CD4-positive, alpha-beta T cell (primary cell): ENCODE data around the gene MYOF. TPM values are rescaled to one million over a fixed set of nuclear protein-coding genes. Genes with fewer than 3 reads are reported as not detected.
"Not testable (repeated sequence)": the region's sequence is repeated elsewhere in the genome, so short reads cannot be mapped to it uniquely, and the experiment has no call there.

ENCODE experiments used
- ATAC-seq: fragments of 200-7000 bp; cut with Tn5 transposase; one replicate; pipeline ENCODE4 v1.10.0; 2022; ENCODE audit warnings: mild to moderate bottlenecking; ENCODE audit not compliant: poor library complexity
- CTCF ChIA-PET: fragments of 350-600 bp; sonication (Branson Sonifier 250); formaldehyde crosslinking; loops from one replicate; lab custom pipeline; 2021; ENCODE audit warnings: antibody characterized with exemption, inconsistent platforms; lab: Charles Lee
- POLR2A ChIA-PET: fragments of 350-600 bp; sonication (Branson Sonifier 250); formaldehyde crosslinking; loops from one replicate; lab custom pipeline; 2021; ENCODE audit warnings: antibody characterized with exemption, inconsistent platforms; lab: Charles Lee
- DNase-seq, 14 experiments: peaks; one replicate each; pipeline ENCODE4 v3.0.0-alpha.2; 2013 to 2020; ENCODE audit warnings: mixed read lengths in 2 of 14
- H3K27ac ChIP-seq, 2 donors: one replicate each; pipeline versions ENCODE4 v1.5.1 to v1.7.0; 2013; ENCODE audit warnings: low read length in 2 of 2, low read depth in 1 of 2, mild to moderate bottlenecking in 1 of 2
- H3K27me3 ChIP-seq, 2 experiments: 1 replicate in 1 of 2; 2 replicates in 1 of 2; pipeline versions ENCODE4 v1.6.1 to v1.7.0; 2013; ENCODE audit warnings: low read length in 2 of 2, control low read depth in 1 of 2, mild to moderate bottlenecking in 1 of 2, moderate library complexity in 1 of 2; ENCODE audit not compliant: insufficient read depth in 2 of 2, control insufficient read depth in 1 of 2
- H3K36me3 ChIP-seq: one replicate; pipeline ENCODE4 v1.6.1; 2013; ENCODE audit warnings: low read length, control low read depth; ENCODE audit not compliant: insufficient read depth
- H3K4me1 ChIP-seq: one replicate; pipeline ENCODE4 v1.6.1; 2013; ENCODE audit warnings: low read length, control low read depth; ENCODE audit not compliant: insufficient read depth
- H3K4me3 ChIP-seq: one replicate; pipeline ENCODE4 v1.5.1; 2013; ENCODE audit warnings: mild to moderate bottlenecking, low read length, moderate library complexity
- H3K9me3 ChIP-seq, 2 experiments: 1 replicate in 1 of 2; 2 replicates in 1 of 2; pipeline versions ENCODE4 v1.6.1 to v1.7.0; 2013; ENCODE audit warnings: low read length in 2 of 2, mild to moderate bottlenecking in 2 of 2, control low read depth in 1 of 2, moderate library complexity in 1 of 2; ENCODE audit not compliant: control insufficient read depth in 1 of 2, insufficient read depth in 1 of 2
- H3K27ac Mint-ChIP-seq: one replicate; pipeline ENCODE4 v1.8.0; 2020; ENCODE audit warnings: mixed read lengths
- H3K27me3 Mint-ChIP-seq: one replicate; pipeline ENCODE4 v1.8.0; 2021; ENCODE audit warnings: mixed read lengths
- H3K36me3 Mint-ChIP-seq: one replicate; pipeline ENCODE4 v1.8.0; 2021; ENCODE audit warnings: low read depth, mixed read lengths
- H3K4me1 Mint-ChIP-seq: one replicate; pipeline ENCODE4 v1.8.0; 2021; ENCODE audit warnings: low read depth, mixed read lengths
- H3K4me3 Mint-ChIP-seq: one replicate; pipeline ENCODE4 v1.8.0; 2020; ENCODE audit warnings: mild to moderate bottlenecking, mixed read lengths
- H3K9me3 Mint-ChIP-seq: one replicate; pipeline ENCODE4 v1.8.0; 2020; ENCODE audit warnings: mixed read lengths
- intact Hi-C, 2 experiments: fragments of 100-400 bp; cut with DNase I in 1 of 2; cut with micrococcal nuclease in 1 of 2; formaldehyde crosslinking; loops; one replicate each; pipeline versions ENCODE4 v1.15.1 to v1.9.0; 2023 to 2025; cut with DNase I, micrococcal nuclease
- total RNA-seq, 174 experiments: library from RNA in 2 of 174; stranded (reverse) in 2 of 174; gene quantifications; one replicate each; pipeline ENCODE4 v1.2.3 and lab custom pipeline; 2021 to 2026
- TF ChIP-seq, protein P1 (sequence below): fragments of 200-600 bp; IDR thresholded peaks from one replicate; pipeline ENCODE4 v1.8.0; 2022; ENCODE audit warnings: antibody characterized with exemption, mild to moderate bottlenecking

MYOF gene
- total RNA-seq, 2 experiments from 2014 or later: 0.14 to 0.27 TPM

DNA sequence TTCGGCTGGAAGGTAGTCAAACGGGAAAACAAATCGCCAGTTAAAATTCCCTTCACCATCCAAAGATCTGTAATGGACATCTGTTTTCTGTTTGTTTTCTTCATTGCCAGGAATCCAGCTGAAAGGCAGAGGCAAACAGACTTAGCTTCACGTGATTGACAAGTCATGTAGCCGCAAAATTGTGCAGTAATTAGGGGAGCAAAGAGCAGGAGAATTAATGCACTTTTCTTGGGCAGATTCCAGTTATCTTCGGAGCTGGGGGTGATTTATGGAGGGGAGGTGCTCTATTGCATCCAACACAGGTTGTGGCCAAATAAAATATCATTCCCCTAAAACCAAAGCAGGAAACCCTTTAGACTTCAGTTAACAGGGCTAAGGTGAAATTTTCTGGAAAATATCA is 162.2 kb downstream of the MYOF start:
- H3K27ac ChIP-seq: no peak overlapping the region
- Mint-ChIP-seq H3K27ac (no peak overlapping the region), H3K9me3 (no peaks in the 10 kb centered on the region), H3K4me1 (no peaks in the 10 kb centered on the region), H3K4me3 (no peak overlapping the region), H3K27me3 (peaks cover 6% of the 10 kb centered on the region), H3K36me3 (no peaks in the 10 kb centered on the region)
- H3K4me3 ChIP-seq: no peak overlapping the region
- H3K4me1 ChIP-seq: no peaks in the 10 kb centered on the region
- H3K27me3 ChIP-seq: no peaks in the 10 kb centered on the region
- intact Hi-C loops: no loop called here
- ATAC-seq (no peak), DNase-seq (no peak)
- H3K36me3 ChIP-seq: no peaks in the 10 kb centered on the region
- ChIA-PET POLR2A (no interaction called here), CTCF (interaction anchor here (0.7 kb wide), 1 partner anchor 13 kb away, joined by 3 read pairs; no protein-coding TSS in a partner anchor)
- TF ChIP-seq, protein P1, sequence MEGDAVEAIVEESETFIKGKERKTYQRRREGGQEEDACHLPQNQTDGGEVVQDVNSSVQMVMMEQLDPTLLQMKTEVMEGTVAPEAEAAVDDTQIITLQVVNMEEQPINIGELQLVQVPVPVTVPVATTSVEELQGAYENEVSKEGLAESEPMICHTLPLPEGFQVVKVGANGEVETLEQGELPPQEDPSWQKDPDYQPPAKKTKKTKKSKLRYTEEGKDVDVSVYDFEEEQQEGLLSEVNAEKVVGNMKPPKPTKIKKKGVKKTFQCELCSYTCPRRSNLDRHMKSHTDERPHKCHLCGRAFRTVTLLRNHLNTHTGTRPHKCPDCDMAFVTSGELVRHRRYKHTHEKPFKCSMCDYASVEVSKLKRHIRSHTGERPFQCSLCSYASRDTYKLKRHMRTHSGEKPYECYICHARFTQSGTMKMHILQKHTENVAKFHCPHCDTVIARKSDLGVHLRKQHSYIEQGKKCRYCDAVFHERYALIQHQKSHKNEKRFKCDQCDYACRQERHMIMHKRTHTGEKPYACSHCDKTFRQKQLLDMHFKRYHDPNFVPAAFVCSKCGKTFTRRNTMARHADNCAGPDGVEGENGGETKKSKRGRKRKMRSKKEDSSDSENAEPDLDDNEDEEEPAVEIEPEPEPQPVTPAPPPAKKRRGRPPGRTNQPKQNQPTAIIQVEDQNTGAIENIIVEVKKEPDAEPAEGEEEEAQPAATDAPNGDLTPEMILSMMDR: no peak
- no peaks in the 10 kb centered on the region for H3K9me3 ChIP-seq

DNA sequence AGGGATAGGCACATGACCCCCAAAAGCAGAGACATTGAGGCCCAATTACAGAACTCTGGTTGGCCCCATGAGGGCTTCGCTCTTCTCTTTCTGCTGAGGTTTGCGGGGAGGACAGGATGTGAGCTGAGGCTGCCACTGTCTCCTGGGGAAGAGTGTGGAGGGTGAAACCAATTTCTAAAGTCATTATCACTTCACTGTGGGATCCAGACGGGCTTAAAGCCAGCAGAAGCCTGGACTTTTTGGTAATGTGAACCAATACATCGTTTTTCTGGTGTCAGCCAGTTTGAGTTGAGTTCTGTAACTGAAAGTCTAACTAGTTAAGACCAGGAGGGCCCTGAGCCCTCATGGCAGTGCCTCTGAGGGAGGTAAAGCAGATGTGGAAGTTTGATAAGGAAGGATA is 163.0 kb downstream of the MYOF start:
- Histone ChIP-seq H3K36me3 (no peaks in the 10 kb centered on the region), H3K27me3 (no peaks in the 10 kb centered on the region), H3K9me3 (no peaks in the 10 kb centered on the region), H3K27ac (no peak overlapping the region), H3K4me3 (no peak overlapping the region), H3K4me1 (no peaks in the 10 kb centered on the region)
- no peak overlapping the region for H3K27ac Mint-ChIP-seq
- no peaks in the 10 kb centered on the region for H3K36me3 Mint-ChIP-seq
- H3K4me1 Mint-ChIP-seq: no peaks in the 10 kb centered on the region
- TF ChIP-seq, protein P1: no peak
- no peaks in the 10 kb centered on the region for H3K9me3 Mint-ChIP-seq
- intact Hi-C loops: no loop called here
- ATAC-seq: no peak
- H3K27me3 Mint-ChIP-seq: peaks cover 6% of the 10 kb centered on the region
- CTCF ChIA-PET: no interaction called here
- DNase-seq: no peak
- no peak overlapping the region for H3K4me3 Mint-ChIP-seq
- POLR2A ChIA-PET: no interaction called here

DNA sequence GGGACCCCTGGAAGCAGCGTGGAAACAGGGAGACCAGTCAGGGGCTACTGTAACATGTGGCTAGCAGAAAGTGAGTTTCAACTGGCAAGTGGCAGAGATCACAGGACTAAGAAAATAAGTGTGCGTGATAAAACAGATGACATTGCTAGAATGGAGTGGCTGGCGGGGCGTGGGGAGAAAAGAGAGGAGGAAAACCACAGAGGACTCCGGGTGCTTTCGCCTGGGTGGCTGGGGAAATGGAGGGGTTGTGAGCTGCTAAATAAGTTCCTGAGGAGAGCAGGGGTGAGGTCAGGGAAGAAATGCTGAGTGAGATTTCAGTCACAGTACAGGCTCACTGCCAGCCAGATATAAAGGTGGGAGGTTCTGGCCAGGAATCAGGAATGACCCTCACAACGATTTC is 166.9 kb downstream of the MYOF start:
- Mint-ChIP-seq H3K9me3 (no peaks in the 10 kb centered on the region), H3K4me3 (no peak overlapping the region), H3K36me3 (no peaks in the 10 kb centered on the region), H3K27me3 (peaks cover 19% of the 10 kb centered on the region), H3K27ac (no peak overlapping the region), H3K4me1 (no peaks in the 10 kb centered on the region)
- H3K36me3 ChIP-seq: no peaks in the 10 kb centered on the region
- H3K27me3 ChIP-seq: peaks cover 0 to under 1% of the 10 kb centered on the region in 2 experiments
- POLR2A ChIA-PET: no interaction called here
- no peak for DNase-seq
- no peak overlapping the region for H3K27ac ChIP-seq
- intact Hi-C loops: no loop called here
- TF ChIP-seq, protein P1: no peak
- CTCF ChIA-PET: no interaction called here
- no peaks in the 10 kb centered on the region for H3K4me1 ChIP-seq
- no peak for ATAC-seq
- H3K9me3 ChIP-seq: no peaks in the 10 kb centered on the region
- no peak overlapping the region for H3K4me3 ChIP-seq

GRCh38 chr10:93314656-93315055 is 167.5 kb downstream of the MYOF start:
- H3K27me3 ChIP-seq, DNase-seq, H3K4me3 ChIP-seq, intact Hi-C loops, ATAC-seq, H3K27ac Mint-ChIP-seq, POLR2A ChIA-PET, H3K9me3 Mint-ChIP-seq, H3K27ac ChIP-seq, H3K4me1 ChIP-seq, CTCF ChIA-PET, H3K9me3 ChIP-seq, H3K36me3 Mint-ChIP-seq, H3K36me3 ChIP-seq, H3K4me1 Mint-ChIP-seq, H3K4me3 Mint-ChIP-seq: not testable (repeated sequence)
- peaks cover 19% of the 10 kb centered on the region for H3K27me3 Mint-ChIP-seq
